ENCODE data around the gene CABP7.

DNA sequence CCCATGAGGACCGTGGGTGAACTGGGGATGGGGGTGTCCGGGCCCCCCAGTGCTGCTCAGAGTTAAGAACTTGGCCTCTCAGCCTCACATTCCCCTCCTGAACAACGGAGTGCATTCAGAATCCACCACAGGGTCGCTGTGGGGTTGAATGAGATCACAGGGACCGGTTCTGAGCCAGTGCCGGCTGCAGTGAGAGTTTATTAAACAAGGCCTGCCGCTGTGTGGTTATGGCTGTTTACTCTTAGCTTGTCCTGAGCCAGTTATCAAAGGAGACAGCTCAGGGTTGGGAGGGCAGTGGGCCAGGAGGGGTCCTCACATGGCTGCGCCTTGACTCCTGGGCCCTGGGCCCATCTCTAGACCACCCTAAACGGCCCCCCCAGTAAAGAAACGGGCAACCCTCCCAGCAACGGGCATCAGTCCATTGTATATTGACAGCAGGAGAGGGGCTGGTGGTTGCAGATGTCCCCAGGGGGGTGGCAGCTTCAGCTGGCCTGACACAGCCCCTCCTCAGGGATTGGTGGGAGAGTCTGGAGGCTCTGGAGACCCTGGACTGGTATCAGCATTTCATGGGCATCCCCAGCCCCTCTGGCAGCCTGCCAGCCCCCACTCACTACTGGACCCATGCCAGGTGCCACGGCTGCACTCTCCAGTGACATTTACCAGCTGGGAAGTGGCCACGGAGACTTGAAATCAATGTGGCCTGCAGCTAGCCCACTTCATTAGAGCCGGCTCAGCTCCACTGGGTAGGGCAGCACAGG, 15.1 kb upstream of the CABP7 start:
- TF ChIP-seq, protein P1, sequence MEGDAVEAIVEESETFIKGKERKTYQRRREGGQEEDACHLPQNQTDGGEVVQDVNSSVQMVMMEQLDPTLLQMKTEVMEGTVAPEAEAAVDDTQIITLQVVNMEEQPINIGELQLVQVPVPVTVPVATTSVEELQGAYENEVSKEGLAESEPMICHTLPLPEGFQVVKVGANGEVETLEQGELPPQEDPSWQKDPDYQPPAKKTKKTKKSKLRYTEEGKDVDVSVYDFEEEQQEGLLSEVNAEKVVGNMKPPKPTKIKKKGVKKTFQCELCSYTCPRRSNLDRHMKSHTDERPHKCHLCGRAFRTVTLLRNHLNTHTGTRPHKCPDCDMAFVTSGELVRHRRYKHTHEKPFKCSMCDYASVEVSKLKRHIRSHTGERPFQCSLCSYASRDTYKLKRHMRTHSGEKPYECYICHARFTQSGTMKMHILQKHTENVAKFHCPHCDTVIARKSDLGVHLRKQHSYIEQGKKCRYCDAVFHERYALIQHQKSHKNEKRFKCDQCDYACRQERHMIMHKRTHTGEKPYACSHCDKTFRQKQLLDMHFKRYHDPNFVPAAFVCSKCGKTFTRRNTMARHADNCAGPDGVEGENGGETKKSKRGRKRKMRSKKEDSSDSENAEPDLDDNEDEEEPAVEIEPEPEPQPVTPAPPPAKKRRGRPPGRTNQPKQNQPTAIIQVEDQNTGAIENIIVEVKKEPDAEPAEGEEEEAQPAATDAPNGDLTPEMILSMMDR (IDR thresholded peaks at IDR 0.05 in 2 of 3, conservative IDR thresholded peaks at IDR 0.05 in 1 of 3; ENCODE audit: borderline replicate concordance in 1 of 3, insufficient read depth in 1 of 3, low read depth in 2 of 3, low read length in 2 of 3), result no peak
- TF ChIP-seq, protein P2, sequence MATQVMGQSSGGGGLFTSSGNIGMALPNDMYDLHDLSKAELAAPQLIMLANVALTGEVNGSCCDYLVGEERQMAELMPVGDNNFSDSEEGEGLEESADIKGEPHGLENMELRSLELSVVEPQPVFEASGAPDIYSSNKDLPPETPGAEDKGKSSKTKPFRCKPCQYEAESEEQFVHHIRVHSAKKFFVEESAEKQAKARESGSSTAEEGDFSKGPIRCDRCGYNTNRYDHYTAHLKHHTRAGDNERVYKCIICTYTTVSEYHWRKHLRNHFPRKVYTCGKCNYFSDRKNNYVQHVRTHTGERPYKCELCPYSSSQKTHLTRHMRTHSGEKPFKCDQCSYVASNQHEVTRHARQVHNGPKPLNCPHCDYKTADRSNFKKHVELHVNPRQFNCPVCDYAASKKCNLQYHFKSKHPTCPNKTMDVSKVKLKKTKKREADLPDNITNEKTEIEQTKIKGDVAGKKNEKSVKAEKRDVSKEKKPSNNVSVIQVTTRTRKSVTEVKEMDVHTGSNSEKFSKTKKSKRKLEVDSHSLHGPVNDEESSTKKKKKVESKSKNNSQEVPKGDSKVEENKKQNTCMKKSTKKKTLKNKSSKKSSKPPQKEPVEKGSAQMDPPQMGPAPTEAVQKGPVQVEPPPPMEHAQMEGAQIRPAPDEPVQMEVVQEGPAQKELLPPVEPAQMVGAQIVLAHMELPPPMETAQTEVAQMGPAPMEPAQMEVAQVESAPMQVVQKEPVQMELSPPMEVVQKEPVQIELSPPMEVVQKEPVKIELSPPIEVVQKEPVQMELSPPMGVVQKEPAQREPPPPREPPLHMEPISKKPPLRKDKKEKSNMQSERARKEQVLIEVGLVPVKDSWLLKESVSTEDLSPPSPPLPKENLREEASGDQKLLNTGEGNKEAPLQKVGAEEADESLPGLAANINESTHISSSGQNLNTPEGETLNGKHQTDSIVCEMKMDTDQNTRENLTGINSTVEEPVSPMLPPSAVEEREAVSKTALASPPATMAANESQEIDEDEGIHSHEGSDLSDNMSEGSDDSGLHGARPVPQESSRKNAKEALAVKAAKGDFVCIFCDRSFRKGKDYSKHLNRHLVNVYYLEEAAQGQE (IDR thresholded peaks at IDR 0.05; ENCODE audit: low read depth), result no peak
- TF ChIP-seq POLR2A (IDR thresholded peaks at IDR 0.05; ENCODE audit: borderline replicate concordance, extremely low read depth, insufficient read depth, insufficient read length) (no peak), POLR2AphosphoS5 (IDR thresholded peaks at IDR 0.05; ENCODE audit: low read depth, low read length) (no peak), JUND (IDR thresholded peaks at IDR 0.05) (no peak), EZH2 (IDR thresholded peaks at IDR 0.05) (no peak), CEBPB (IDR thresholded peaks at IDR 0.05; ENCODE audit: low read depth) (no peak), TCF7L2 (IDR thresholded peaks at IDR 0.05; ENCODE audit: borderline replicate concordance, extremely low read depth, insufficient read depth, insufficient read length) (no peak), RAD21 (IDR thresholded peaks at IDR 0.05; ENCODE audit: low read depth) (no peak)
- TF ChIP-seq, protein P3, sequence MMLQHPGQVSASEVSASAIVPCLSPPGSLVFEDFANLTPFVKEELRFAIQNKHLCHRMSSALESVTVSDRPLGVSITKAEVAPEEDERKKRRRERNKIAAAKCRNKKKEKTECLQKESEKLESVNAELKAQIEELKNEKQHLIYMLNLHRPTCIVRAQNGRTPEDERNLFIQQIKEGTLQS (IDR thresholded peaks at IDR 0.05), result no peak
- TF ChIP-seq, protein P4, sequence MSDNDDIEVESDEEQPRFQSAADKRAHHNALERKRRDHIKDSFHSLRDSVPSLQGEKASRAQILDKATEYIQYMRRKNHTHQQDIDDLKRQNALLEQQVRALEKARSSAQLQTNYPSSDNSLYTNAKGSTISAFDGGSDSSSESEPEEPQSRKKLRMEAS (IDR thresholded peaks at IDR 0.05), result no peak
